ENCODE results near the gene SMIM7. TPM values are rescaled to one million over a fixed set of nuclear protein-coding genes. Genes with fewer than 3 reads are reported as not detected.
A peak's percentile ranks its signal among the peaks of the same experiment; 100 is the strongest.
"Not testable (repeated sequence)": the region's sequence is repeated elsewhere in the genome, so short reads cannot be mapped to it uniquely, and the experiment has no call there.

The SMIM7 gene
- 100 to 1,000 TPM in 3 of 5 donors, 10 to 100 TPM in 2; 90.5 to 106 (median 100) TPM for polyA plus RNA-seq (ENCODE audit: insufficient read depth in 1 of 5, insufficient read length in 5 of 5, low replicate concordance in 1 of 5)
- long read RNA-seq, donor 1, transcript SMIM7-208 (5 exons, 2,776 nt): major isoform, 57 of 108 reads
- long read RNA-seq, donor 1, transcript SMIM7-214 (4 exons, 1,075 nt): minor isoform, 8 of 108 reads
- long read RNA-seq, donor 1, transcript SMIM7-215 (6 exons, 975 nt): minor isoform, 5 of 108 reads
- long read RNA-seq, donor 1, partial matches to known transcripts: 24 of 108 reads
- long read RNA-seq, donor 1, other reads (novel, unspliced or antisense): 0 of 108 reads
- long read RNA-seq, donor 2, transcript SMIM7-214 (4 exons, 1,075 nt): minor isoform, 5 of 53 reads
- long read RNA-seq, donor 2, transcript SMIM7-208 (5 exons, 2,776 nt): major isoform, 31 of 53 reads
- long read RNA-seq, donor 2, partial matches to known transcripts: 6 of 53 reads
- long read RNA-seq, donor 2, other reads (novel, unspliced or antisense): 0 of 53 reads
- long read RNA-seq, donor 3, transcript SMIM7-214 (4 exons, 1,075 nt): minor isoform, 8 of 71 reads
- long read RNA-seq, donor 3, transcript SMIM7-210 (6 exons, 1,065 nt): minor isoform, 5 of 71 reads
- long read RNA-seq, donor 3, transcript SMIM7-208 (5 exons, 2,776 nt): major isoform, 31 of 71 reads
- long read RNA-seq, donor 3, partial matches to known transcripts: 23 of 71 reads
- long read RNA-seq, donor 3, other reads (novel, unspliced or antisense): 0 of 71 reads
- long read RNA-seq, donor 4, transcript SMIM7-214 (4 exons, 1,075 nt): minor isoform, 5 of 31 reads
- long read RNA-seq, donor 4, transcript SMIM7-208 (5 exons, 2,776 nt): major isoform, 18 of 31 reads
- long read RNA-seq, donor 4, partial matches to known transcripts: 0 of 31 reads
- long read RNA-seq, donor 4, other reads (novel, unspliced or antisense): 0 of 31 reads
- long read RNA-seq, donor 5, transcript SMIM7-208 (5 exons, 2,776 nt): major isoform, 52 of 97 reads
- long read RNA-seq, donor 5, transcript SMIM7-214 (4 exons, 1,075 nt): minor isoform, 16 of 97 reads
- long read RNA-seq, donor 5, partial matches to known transcripts: 15 of 97 reads
- long read RNA-seq, donor 5, other reads (novel, unspliced or antisense): 0 of 97 reads
- long read RNA-seq, donor 6, transcript SMIM7-208 (5 exons, 2,776 nt): major isoform, 33 of 76 reads
- long read RNA-seq, donor 6, transcript SMIM7-214 (4 exons, 1,075 nt): minor isoform, 13 of 76 reads
- long read RNA-seq, donor 6, transcript SMIM7-215 (6 exons, 975 nt): minor isoform, 6 of 76 reads
- long read RNA-seq, donor 6, partial matches to known transcripts: 9 of 76 reads
- long read RNA-seq, donor 6, other reads (novel, unspliced or antisense): 0 of 76 reads
- long read RNA-seq, donor 7, transcript SMIM7-208 (5 exons, 2,776 nt): major isoform, 22 of 64 reads
- long read RNA-seq, donor 7, transcript SMIM7-214 (4 exons, 1,075 nt): minor isoform, 7 of 64 reads
- long read RNA-seq, donor 7, partial matches to known transcripts: 27 of 64 reads
- long read RNA-seq, donor 7, other reads (novel, unspliced or antisense): 0 of 64 reads
- long read RNA-seq, donor 8, transcript SMIM7-208 (5 exons, 2,776 nt): major isoform, 16 of 23 reads
- long read RNA-seq, donor 8, transcript SMIM7-214 (4 exons, 1,075 nt): minor isoform, 5 of 23 reads
- long read RNA-seq, donor 8, partial matches to known transcripts: 0 of 23 reads
- long read RNA-seq, donor 8, other reads (novel, unspliced or antisense): 0 of 23 reads

GRCh38 chr19:16659832-16660708 is at the start of gene SMIM7:
Gene SMIM7 (minus strand): TSS chr19:16660144. CDS start chr19:16660110, 34 bp downstream.
- peak; percentile 99 for DNase-seq

GRCh38 chr19:16703677-16704076 is 43.7 kb upstream of the SMIM7 start:
- no peak for DNase-seq

GRCh38 chr19:16702123-16702522 is 42.2 kb upstream of the SMIM7 start:
- peak; percentile 48 to 53 for DNase-seq

GRCh38 chr19:16698914-16699313 is 39.0 kb upstream of the SMIM7 start:
- DNase-seq: no peak

- no peak for DNase-seq
Observed at GRCh38 chr19:16688084-16688483, 28.1 kb upstream of the SMIM7 start.

GRCh38 chr19:16684216-16684615 is 24.3 kb upstream of the SMIM7 start:
- no peak for DNase-seq

- no peak for DNase-seq
Observed at GRCh38 chr19:16682539-16682938, 22.6 kb upstream of the SMIM7 start.

- DNase-seq: no peak
Observed at GRCh38 chr19:16679811-16680210, 19.9 kb upstream of the SMIM7 start.

- no peak for DNase-seq
Observed at GRCh38 chr19:16678498-16678897, 18.6 kb upstream of the SMIM7 start.

- no peak for DNase-seq
Observed at GRCh38 chr19:16677055-16677454, 17.1 kb upstream of the SMIM7 start.

- no peak for DNase-seq
Observed at GRCh38 chr19:16676101-16676798, 16.3 kb upstream of the SMIM7 start.

GRCh38 chr19:16673839-16674238 is 13.9 kb upstream of the SMIM7 start:
- not testable (repeated sequence) for DNase-seq

- DNase-seq: no peak
Observed at GRCh38 chr19:16673231-16673630, 13.3 kb upstream of the SMIM7 start.

GRCh38 chr19:16671652-16672274 is 11.8 kb upstream of the SMIM7 start:
- DNase-seq: no peak

- no peak for DNase-seq
Observed at GRCh38 chr19:16670291-16670690, 10.3 kb upstream of the SMIM7 start.

- not testable (repeated sequence) for DNase-seq
Observed at GRCh38 chr19:16668702-16669101, 8.8 kb upstream of the SMIM7 start.

- no peak for DNase-seq
Observed at GRCh38 chr19:16668176-16668575, 8.2 kb upstream of the SMIM7 start.

- DNase-seq: no peak
Observed at GRCh38 chr19:16661480-16662034, 1.6 kb upstream of the SMIM7 start.
